Measurements from ENCODE around the gene CCS. TPM values are rescaled to one million over a fixed set of nuclear protein-coding genes. Genes with fewer than 3 reads are reported as not detected.
"Not testable (repeated sequence)": the region's sequence is repeated elsewhere in the genome, so short reads cannot be mapped to it uniquely, and the experiment has no call there.

Gene CCS
- total RNA-seq, 1 donor from 2014 or later = 58.0 TPM

DNA sequence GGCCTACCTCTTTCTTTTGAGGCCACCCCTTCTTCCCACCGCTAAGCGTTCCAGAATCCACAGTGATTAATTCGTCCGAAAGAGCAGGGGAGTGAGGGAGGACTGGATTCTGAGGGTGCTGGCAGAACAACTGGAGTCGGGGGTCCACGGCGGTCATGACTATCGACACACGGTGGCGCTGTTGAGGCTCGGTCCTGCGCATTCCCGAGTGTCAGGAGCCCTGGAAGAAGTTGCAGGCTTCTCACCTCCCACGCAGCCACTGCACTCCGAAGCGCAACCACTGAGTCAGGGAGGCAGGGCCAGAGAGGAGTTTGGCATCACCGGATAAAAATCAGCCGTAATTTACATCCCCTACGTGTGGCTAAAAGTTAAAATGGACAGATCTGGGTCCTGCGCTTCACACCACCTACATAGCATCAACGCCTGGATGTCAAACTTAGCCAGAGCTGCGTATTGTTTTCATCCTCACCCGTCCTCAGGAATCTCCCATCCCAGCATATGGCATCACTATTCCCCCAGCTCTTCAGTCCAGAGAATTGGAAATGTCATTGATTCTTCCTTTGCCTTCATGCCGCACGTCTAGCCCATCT is 13.9 kb upstream of the CCS start:
- Mint-ChIP-seq H3K4me1 (ENCODE audit: unreplicated experiment) (no peaks in the 10 kb centered on the region), H3K36me3 (no peaks in the 10 kb centered on the region), H3K9me3 (peaks cover 5% of the 10 kb centered on the region), H3K4me3 (no peak overlapping the region), H3K27me3 (peaks cover 28% of the 10 kb centered on the region), H3K27ac (no peak overlapping the region)
- peak; percentile 84 for DNase-seq (ENCODE audit: extremely low spot score, unreplicated experiment)
- peak; percentile 91 for TF ChIP-seq CTCF (conservative IDR thresholded peaks at IDR 0.05)

DNA sequence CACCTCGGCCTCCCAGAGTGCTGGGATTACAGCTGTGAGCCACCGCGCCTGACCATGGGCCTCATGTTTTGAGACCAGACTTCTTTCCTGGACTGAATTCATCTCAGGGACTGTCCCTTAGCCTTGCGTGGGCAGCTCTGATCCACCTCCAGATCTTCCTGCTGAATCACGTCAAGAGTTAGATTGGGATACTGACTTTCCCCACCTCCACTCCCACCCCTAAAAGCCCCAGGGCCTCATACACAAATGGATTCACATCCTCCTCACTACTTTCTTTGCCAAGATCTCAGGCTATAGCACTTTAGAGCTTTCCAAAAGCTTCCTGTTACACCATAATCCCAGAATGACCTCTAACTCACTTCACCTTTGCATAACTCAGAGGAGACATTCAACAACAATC is 12.2 kb upstream of the CCS start:
- H3K27me3 Mint-ChIP-seq = peaks cover 19% of the 10 kb centered on the region
- no peak for DNase-seq (ENCODE audit: extremely low spot score, unreplicated experiment)
- H3K4me1 Mint-ChIP-seq (ENCODE audit: unreplicated experiment) = no peaks in the 10 kb centered on the region
- peaks cover 5% of the 10 kb centered on the region for H3K9me3 Mint-ChIP-seq
- H3K4me3 Mint-ChIP-seq = no peak overlapping the region
- H3K36me3 Mint-ChIP-seq = no peaks in the 10 kb centered on the region
- TF ChIP-seq CTCF (conservative IDR thresholded peaks at IDR 0.05) = no peak
- H3K27ac Mint-ChIP-seq = no peak overlapping the region

DNA sequence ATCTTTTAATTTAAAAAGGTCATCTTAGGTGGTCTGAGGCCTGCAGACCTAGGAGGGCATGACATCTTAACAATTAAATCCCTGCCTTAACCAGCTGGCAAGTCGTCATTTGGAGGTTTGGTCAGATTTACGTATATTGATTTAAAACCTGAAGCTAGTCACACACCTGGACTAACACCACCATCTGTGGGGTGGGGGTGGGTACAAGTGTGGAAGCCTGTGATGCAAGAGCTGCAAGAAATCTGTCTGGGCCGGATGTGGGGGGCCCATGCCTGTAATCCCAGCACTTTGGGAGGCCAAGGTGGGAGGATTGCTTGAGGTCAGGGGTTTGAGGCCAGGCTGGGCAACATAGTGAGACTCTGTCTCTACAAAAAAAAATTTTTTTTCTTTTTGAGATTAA is 11.7 kb upstream of the CCS start:
- no peak overlapping the region for H3K27ac Mint-ChIP-seq
- DNase-seq (ENCODE audit: extremely low spot score, unreplicated experiment) = no peak
- no peak for TF ChIP-seq CTCF (conservative IDR thresholded peaks at IDR 0.05)
- H3K4me1 Mint-ChIP-seq (ENCODE audit: unreplicated experiment) = no peaks in the 10 kb centered on the region
- H3K4me3 Mint-ChIP-seq = no peak overlapping the region
- H3K36me3 Mint-ChIP-seq = no peaks in the 10 kb centered on the region
- peaks cover 16% of the 10 kb centered on the region for H3K27me3 Mint-ChIP-seq
- peaks cover 5% of the 10 kb centered on the region for H3K9me3 Mint-ChIP-seq

DNA sequence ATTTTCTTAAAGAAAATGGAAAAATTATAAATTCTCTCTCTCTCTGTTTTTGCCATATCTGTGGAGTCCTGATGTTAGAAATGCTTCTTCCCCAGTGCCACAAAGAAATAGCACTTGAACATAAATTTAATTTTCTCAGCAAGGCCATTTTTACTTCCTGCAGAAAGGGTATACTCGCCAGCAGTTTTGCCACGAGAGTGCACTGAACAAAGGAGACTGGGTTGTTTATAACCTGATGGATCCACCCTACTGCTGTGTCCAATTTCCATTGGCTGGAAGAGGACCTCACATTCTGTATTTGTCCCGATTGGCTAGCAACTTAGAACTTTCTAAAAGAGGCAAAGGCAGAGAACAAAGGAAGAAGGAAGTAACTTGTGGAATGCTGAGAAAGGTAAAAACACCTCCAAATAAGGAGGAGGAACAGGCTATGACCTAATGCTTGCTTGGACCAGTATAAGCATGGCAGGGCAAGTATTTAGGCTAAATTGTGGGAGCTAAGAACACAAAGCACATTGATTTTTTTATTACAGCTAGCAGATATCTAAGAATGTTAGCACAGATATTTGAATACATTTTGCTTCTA is 10.3 kb upstream of the CCS start:
- not testable (repeated sequence) for H3K4me3 Mint-ChIP-seq

DNA sequence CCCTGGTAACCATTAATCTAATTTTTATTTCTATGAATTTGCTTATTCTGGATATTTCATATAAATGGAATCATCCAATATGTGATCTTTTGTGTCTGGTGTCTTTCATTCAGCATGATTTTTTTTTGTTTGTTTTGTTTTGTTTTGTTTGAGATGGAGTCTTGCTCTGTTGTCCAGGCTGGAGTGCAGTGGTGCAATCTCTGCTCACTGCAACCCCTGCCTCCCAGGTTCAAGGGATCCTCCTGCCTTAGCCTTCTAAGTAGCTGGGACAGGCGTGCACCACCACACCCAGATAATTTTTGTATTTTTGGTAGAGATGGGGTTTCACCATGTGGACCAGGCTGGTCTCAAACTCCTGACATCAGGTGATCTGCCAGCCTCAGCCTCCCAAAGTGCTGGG is 7.5 kb upstream of the CCS start:
- H3K36me3 Mint-ChIP-seq; H3K4me3 Mint-ChIP-seq; H3K27me3 Mint-ChIP-seq; DNase-seq (ENCODE audit: extremely low spot score, unreplicated experiment); H3K9me3 Mint-ChIP-seq; H3K27ac Mint-ChIP-seq; H3K4me1 Mint-ChIP-seq (ENCODE audit: unreplicated experiment): not testable (repeated sequence)

More for the DNA sequence above, 10.3 kb upstream of the CCS start:
- not testable (repeated sequence) for H3K9me3 Mint-ChIP-seq; H3K4me1 Mint-ChIP-seq (ENCODE audit: unreplicated experiment); DNase-seq (ENCODE audit: extremely low spot score, unreplicated experiment); H3K27ac Mint-ChIP-seq; H3K36me3 Mint-ChIP-seq
- H3K27me3 Mint-ChIP-seq = peaks cover 11% of the 10 kb centered on the region

DNA sequence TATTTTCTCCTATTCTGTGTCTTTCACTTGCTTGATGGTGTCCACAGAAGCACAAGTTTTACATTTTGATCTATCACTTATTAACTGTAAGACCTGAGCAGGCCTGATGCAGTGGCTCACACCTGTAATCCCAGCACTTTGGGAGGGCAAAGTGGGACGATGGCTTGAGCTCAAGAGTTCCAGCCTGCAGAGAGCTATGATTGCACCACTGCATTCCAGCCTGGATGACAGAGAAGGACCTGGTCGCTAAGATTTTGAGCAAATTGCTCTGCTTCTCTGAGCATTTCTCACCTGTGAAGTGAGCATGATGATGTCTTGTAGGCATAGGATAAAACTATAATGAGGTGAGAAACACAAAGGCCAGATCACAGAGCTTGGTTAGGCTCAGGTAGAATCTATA is 6.8 kb upstream of the CCS start:
- no peak overlapping the region for H3K4me3 Mint-ChIP-seq
- no peak for DNase-seq (ENCODE audit: extremely low spot score, unreplicated experiment)
- H3K27ac Mint-ChIP-seq = no peak overlapping the region
- peaks cover 5% of the 10 kb centered on the region for H3K9me3 Mint-ChIP-seq
- H3K27me3 Mint-ChIP-seq = no peaks in the 10 kb centered on the region
- H3K36me3 Mint-ChIP-seq = no peaks in the 10 kb centered on the region
- TF ChIP-seq CTCF (conservative IDR thresholded peaks at IDR 0.05) = no peak
- no peaks in the 10 kb centered on the region for H3K4me1 Mint-ChIP-seq (ENCODE audit: unreplicated experiment)

DNA sequence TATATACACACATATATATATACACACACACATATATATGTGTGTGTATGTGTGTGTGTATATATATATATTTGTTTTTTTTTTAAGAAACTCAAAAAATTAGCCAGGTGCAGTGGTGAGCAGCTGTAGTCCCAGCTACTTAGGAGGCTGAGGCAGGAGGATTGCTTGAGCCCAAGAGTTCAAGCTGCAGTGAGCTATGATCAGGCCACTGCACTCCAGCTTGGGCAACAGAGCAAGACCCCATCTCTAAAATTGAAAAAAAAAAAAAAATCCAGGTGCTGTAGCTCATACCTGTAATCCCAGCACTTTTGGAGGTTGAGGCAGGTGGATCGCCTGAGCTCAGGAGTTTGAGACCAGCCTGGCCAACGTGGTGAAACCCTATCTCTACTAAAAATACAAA is 3.7 kb upstream of the CCS start:
- not testable (repeated sequence) for H3K4me1 Mint-ChIP-seq (ENCODE audit: unreplicated experiment); H3K36me3 Mint-ChIP-seq; DNase-seq (ENCODE audit: extremely low spot score, unreplicated experiment); H3K27me3 Mint-ChIP-seq; H3K9me3 Mint-ChIP-seq; H3K4me3 Mint-ChIP-seq; H3K27ac Mint-ChIP-seq

Measured in type B pancreatic cell (in vitro differentiated cells).